ENCODE results near the gene VEZF1. TPM values are rescaled to one million over a fixed set of nuclear protein-coding genes. Genes with fewer than 3 reads are reported as not detected.
A peak's percentile ranks its signal among the peaks of the same experiment; 100 is the strongest.

The VEZF1 gene
- total and polyA plus RNA-seq, 5 donors from 2014 or later: 44.6 to 51.3 (median 48.2) TPM

DNA sequence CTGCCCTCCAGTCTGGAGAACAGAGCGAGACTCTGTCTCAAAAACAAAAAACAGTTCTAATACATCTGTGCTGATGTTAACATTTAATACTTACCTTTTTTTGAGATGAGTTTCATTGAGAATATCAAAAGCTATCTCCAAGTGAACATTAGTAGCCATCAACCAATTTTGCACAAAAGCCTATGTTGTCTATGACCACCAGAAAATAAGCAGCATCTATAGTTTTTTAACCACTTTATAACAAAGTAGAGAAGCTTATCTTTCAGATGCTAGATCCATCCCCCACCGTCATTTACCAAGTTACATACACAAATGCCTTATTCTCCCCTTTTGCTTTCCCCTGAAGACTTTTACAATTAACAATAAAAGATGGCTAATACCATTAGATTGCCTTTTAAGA lies 14.9 kb upstream of the VEZF1 start:
- H3K9me3 ChIP-seq (ENCODE audit: control insufficient read depth in 2 of 2, low read length in 2 of 2): no peaks in the 10 kb centered on the region
- DNase-seq: no peak
- Mint-ChIP-seq H3K9me3 (no peaks in the 10 kb centered on the region), H3K4me3 (peak overlapping the region in 3 of 4 donors; percentile 54 to 99 (median 78)), H3K36me3 (peaks cover 37% of the 10 kb centered on the region), H3K27ac (peak overlapping the region in 1 of 3 donors; percentile 8), H3K27me3 (peaks cover 7% of the 10 kb centered on the region), H3K4me1 (peaks cover 29 to 78% (median 53%) of the 10 kb centered on the region in 4 donors)
- peaks cover 44% of the 10 kb centered on the region for H3K4me1 ChIP-seq (ENCODE audit: control insufficient read depth, insufficient read depth, low read length, poor library complexity, severe bottlenecking)
- H3K27me3 ChIP-seq (ENCODE audit: control insufficient read depth, insufficient read depth, low read length): no peaks in the 10 kb centered on the region
- no peak for ATAC-seq (ENCODE audit: low read depth in 2 of 2)
- H3K36me3 ChIP-seq (ENCODE audit: control insufficient read depth, insufficient read depth, low read length): peaks cover 47% of the 10 kb centered on the region
- no peak overlapping the region for H3K27ac ChIP-seq (ENCODE audit: insufficient read depth, low read length, poor library complexity, severe bottlenecking)
- peak overlapping the region; percentile 28 for H3K4me3 ChIP-seq (ENCODE audit: low read depth, low read length)

DNA sequence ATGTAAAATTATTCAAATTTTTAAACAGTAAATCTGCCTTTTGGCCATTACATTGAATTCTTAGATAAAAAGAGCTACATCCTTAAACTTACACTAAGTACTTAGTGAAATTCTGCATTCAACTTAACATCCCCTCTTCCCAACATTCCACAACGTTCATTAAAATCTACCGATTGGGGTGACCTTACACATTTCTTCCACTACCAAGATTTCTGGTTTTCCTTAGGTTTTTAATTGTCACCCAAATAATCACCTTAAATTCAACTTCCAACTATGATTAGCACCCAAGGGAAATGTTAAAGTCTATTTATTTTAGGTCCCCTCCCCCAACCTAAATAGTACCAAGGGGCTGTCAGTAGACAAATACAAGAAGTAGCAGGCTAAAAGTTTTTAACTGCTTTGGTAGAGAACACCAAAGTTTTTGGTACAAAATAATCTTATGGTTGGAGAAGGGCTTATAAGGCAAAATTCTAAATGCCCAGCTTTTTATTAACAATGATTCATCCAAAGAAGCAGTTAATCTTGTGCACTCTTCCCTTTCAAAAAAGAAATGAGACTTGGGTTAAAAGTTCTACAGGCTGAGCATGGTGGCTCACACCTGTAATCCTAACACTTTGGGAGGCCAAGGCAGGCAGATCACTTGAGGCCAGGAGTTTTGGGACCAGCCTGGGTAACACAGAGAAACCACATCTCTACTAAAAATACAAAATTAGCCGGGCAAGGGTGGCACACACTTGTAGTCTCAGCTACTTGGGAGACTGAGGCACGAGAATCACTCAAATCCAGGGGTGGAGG lies 14.3 kb upstream of the VEZF1 start:
- peaks cover 40% of the 10 kb centered on the region for H3K4me1 ChIP-seq (ENCODE audit: control insufficient read depth, insufficient read depth, low read length, poor library complexity, severe bottlenecking)
- H3K9me3 ChIP-seq (ENCODE audit: control insufficient read depth in 2 of 2, low read length in 2 of 2): no peaks in the 10 kb centered on the region
- Mint-ChIP-seq H3K27me3 (peaks cover 2% of the 10 kb centered on the region), H3K36me3 (peaks cover 37% of the 10 kb centered on the region), H3K4me1 (peaks cover 24 to 77% (median 49%) of the 10 kb centered on the region in 4 donors), H3K27ac (peak overlapping the region in 2 of 3 donors; percentile 8 to 42), H3K9me3 (no peaks in the 10 kb centered on the region), H3K4me3 (peak overlapping the region in 2 of 4 donors; percentile 13 to 54)
- peaks cover 47% of the 10 kb centered on the region for H3K36me3 ChIP-seq (ENCODE audit: control insufficient read depth, insufficient read depth, low read length)
- H3K4me3 ChIP-seq (ENCODE audit: low read depth, low read length): no peak overlapping the region
- H3K27me3 ChIP-seq (ENCODE audit: control insufficient read depth, insufficient read depth, low read length): no peaks in the 10 kb centered on the region
- H3K27ac ChIP-seq (ENCODE audit: insufficient read depth, low read length, poor library complexity, severe bottlenecking): no peak overlapping the region
- DNase-seq (no peak), ATAC-seq (ENCODE audit: low read depth in 2 of 2) (no peak)

DNA sequence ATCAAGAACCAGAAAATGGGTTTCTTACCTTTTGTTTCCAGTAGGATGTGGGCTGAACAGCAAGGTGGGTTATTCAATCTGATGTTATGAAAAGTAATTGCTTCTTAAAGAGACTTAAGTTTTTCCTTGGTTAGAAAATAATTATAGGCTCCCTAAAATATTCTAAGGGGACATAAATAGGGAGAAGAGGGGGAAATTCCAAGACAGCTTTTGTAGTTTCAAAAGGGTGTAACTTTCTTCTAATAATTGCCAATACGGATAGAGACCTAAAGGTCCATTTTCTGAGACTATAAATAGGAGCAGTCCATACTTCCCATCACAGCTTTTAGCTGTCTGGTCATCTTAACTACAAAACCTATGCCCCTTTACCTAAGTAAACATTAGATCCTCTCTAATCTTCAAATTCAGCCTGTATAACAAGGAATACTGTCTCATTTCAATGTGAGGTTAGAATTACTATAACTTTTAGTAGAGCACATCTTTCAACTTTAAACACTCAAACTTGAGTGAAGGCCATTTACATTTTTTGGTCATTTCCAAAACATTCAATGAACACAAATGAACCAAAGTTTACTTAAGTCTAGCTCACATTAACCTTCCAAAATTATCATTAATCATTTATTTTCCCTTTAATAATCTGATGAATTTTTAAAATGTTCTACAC lies 13.5 kb upstream of the VEZF1 start:
- Histone ChIP-seq H3K27me3 (ENCODE audit: control insufficient read depth, insufficient read depth, low read length) (no peaks in the 10 kb centered on the region), H3K4me3 (ENCODE audit: low read depth, low read length) (no peak overlapping the region), H3K4me1 (ENCODE audit: control insufficient read depth, insufficient read depth, low read length, poor library complexity, severe bottlenecking) (peaks cover 40% of the 10 kb centered on the region), H3K36me3 (ENCODE audit: control insufficient read depth, insufficient read depth, low read length) (peaks cover 50% of the 10 kb centered on the region), H3K27ac (ENCODE audit: insufficient read depth, low read length, poor library complexity, severe bottlenecking) (peak overlapping the region; percentile 37), H3K9me3 (ENCODE audit: control insufficient read depth in 2 of 2, low read length in 2 of 2) (no peaks in the 10 kb centered on the region)
- H3K9me3 Mint-ChIP-seq: no peaks in the 10 kb centered on the region
- H3K27me3 Mint-ChIP-seq: no peaks in the 10 kb centered on the region
- ATAC-seq (ENCODE audit: low read depth in 2 of 2) (no peak), DNase-seq (no peak)
- peaks cover 32% of the 10 kb centered on the region for H3K36me3 Mint-ChIP-seq
- H3K4me1 Mint-ChIP-seq: peaks cover 22 to 71% (median 46%) of the 10 kb centered on the region in 4 donors
- no peak overlapping the region for H3K4me3 Mint-ChIP-seq
- H3K27ac Mint-ChIP-seq: peak overlapping the region in 2 of 3 donors; percentile 42 to 63

DNA sequence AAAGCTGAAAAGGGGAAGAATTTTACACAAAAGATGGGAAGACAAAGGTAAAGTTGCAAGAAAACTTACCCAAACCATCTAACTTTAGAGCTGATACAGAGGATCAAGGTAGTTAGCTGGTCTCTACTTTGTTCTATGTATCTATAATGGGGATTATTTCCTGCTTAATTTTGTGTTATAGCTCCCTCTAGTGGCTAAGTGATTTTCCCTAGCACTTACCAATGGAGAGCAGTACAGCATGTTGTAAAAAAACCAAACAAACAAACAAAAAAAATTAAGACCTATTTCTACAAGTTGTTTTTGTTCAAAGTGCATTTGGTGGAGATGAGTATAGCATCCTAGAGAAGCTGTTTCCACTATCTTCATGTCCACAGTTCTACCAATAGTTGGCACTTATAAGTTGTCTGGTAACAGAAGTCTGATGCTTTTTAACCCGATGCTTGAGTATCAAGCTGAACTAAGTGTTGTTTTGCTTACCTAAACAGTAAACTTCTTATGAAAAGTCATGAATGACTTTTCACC lies 11.5 kb upstream of the VEZF1 start:
- H3K36me3 ChIP-seq (ENCODE audit: control insufficient read depth, insufficient read depth, low read length): peaks cover 38% of the 10 kb centered on the region

DNA sequence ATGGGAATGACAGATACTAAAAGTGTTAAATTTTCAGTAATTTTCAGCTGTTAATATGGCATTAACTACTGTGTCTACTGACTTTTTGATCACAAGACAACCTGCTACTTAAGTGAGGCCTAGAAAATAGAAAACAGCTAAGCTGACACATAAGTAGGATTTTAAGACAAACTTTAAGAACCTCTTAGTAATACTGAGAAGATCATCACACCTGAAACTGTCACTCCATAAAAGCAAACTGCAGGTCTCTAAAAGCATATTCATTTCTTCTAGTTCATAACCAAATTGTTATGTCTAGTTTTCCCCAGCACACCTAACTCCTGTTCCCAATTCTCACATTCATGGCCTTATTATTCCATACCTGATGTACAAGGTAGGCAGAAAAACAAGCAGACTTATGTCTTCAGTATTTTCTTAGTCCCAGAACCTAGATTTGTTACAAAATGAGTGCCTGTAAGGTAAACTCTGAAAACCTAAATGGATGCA lies 11.0 kb upstream of the VEZF1 start:
- H3K27ac Mint-ChIP-seq: peak overlapping the region; percentile 1 to 50 (median 34)
- Histone ChIP-seq H3K36me3 (ENCODE audit: control insufficient read depth, insufficient read depth, low read length) (peaks cover 33% of the 10 kb centered on the region), H3K27me3 (ENCODE audit: control insufficient read depth, insufficient read depth, low read length) (no peaks in the 10 kb centered on the region), H3K27ac (ENCODE audit: insufficient read depth, low read length, poor library complexity, severe bottlenecking) (peak overlapping the region; percentile 61), H3K4me1 (ENCODE audit: control insufficient read depth, insufficient read depth, low read length, poor library complexity, severe bottlenecking) (peaks cover 30% of the 10 kb centered on the region), H3K9me3 (ENCODE audit: control insufficient read depth in 2 of 2, low read length in 2 of 2) (no peaks in the 10 kb centered on the region), H3K4me3 (ENCODE audit: low read depth, low read length) (no peak overlapping the region)
- no peaks in the 10 kb centered on the region for H3K9me3 Mint-ChIP-seq
- DNase-seq (no peak), ATAC-seq (ENCODE audit: low read depth in 2 of 2) (no peak)
- peaks cover 22 to 63% (median 40%) of the 10 kb centered on the region in 4 donors for H3K4me1 Mint-ChIP-seq
- H3K27me3 Mint-ChIP-seq: no peaks in the 10 kb centered on the region
- peaks cover 12% of the 10 kb centered on the region for H3K36me3 Mint-ChIP-seq
- H3K4me3 Mint-ChIP-seq: no peak overlapping the region

More for the DNA sequence above, 11.5 kb upstream of the VEZF1 start:
- H3K9me3 ChIP-seq (ENCODE audit: control insufficient read depth in 2 of 2, low read length in 2 of 2): no peaks in the 10 kb centered on the region
- H3K27ac Mint-ChIP-seq: peak overlapping the region; percentile 1 to 50 (median 34)
- peak overlapping the region; percentile 61 for H3K27ac ChIP-seq (ENCODE audit: insufficient read depth, low read length, poor library complexity, severe bottlenecking)
- H3K4me3 ChIP-seq (ENCODE audit: low read depth, low read length): no peak overlapping the region
- ATAC-seq (ENCODE audit: low read depth in 2 of 2) (peak; percentile 74 to 85), DNase-seq (peak in 2 of 3 donors; percentile 76 to 86)
- peaks cover 12% of the 10 kb centered on the region for H3K36me3 Mint-ChIP-seq
- no peaks in the 10 kb centered on the region for H3K27me3 ChIP-seq (ENCODE audit: control insufficient read depth, insufficient read depth, low read length)
- peaks cover 18 to 63% (median 39%) of the 10 kb centered on the region in 4 donors for H3K4me1 Mint-ChIP-seq
- no peaks in the 10 kb centered on the region for H3K9me3 Mint-ChIP-seq
- H3K4me3 Mint-ChIP-seq: peak overlapping the region in 2 of 4 donors; percentile 50 to 64
- H3K4me1 ChIP-seq (ENCODE audit: control insufficient read depth, insufficient read depth, low read length, poor library complexity, severe bottlenecking): peaks cover 35% of the 10 kb centered on the region
- H3K27me3 Mint-ChIP-seq: no peaks in the 10 kb centered on the region

DNA sequence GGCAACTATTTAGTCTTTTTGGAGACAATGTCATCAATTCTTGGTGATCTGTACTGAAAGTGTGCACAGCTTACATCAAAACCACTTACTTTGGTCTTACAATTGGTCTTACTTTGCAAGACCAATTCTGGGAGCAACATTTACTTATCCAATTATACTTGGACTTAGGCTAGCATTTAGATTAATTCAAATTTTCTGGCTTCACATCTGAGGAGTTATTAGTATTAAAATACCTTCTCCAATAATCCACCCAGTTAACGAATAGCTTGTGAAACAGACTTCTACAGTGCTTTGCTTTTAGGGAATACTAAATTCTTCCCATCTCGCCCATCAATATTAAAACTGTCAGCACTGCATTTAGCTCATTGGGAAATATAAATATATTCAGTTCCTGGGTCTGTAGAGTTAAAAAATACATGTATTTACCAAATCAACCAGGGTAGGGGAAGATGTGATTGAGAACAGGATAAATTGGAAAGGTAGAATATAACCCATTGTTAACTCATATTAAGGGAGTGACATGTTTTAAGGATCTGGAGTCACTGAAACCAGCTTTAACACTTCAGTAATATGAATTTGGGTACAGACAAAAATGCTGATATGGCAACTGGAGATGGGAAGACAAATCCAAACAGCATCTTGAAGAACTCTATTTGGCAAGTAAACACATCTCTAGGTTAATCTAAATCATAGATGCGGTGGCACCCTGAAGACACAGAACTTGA lies 9.2 kb upstream of the VEZF1 start:
- Histone ChIP-seq H3K4me1 (ENCODE audit: control insufficient read depth, insufficient read depth, low read length, poor library complexity, severe bottlenecking) (peaks cover 21% of the 10 kb centered on the region), H3K27me3 (ENCODE audit: control insufficient read depth, insufficient read depth, low read length) (no peaks in the 10 kb centered on the region), H3K4me3 (ENCODE audit: low read depth, low read length) (no peak overlapping the region), H3K27ac (ENCODE audit: insufficient read depth, low read length, poor library complexity, severe bottlenecking) (no peak overlapping the region), H3K9me3 (ENCODE audit: control insufficient read depth in 2 of 2, low read length in 2 of 2) (no peaks in the 10 kb centered on the region), H3K36me3 (ENCODE audit: control insufficient read depth, insufficient read depth, low read length) (peaks cover 15% of the 10 kb centered on the region)
- Mint-ChIP-seq H3K27me3 (no peaks in the 10 kb centered on the region), H3K27ac (peak overlapping the region in 1 of 3 donors; percentile 44), H3K36me3 (no peaks in the 10 kb centered on the region), H3K4me1 (peaks cover 21 to 59% (median 41%) of the 10 kb centered on the region in 4 donors), H3K4me3 (peak overlapping the region in 1 of 4 donors; percentile 2), H3K9me3 (no peaks in the 10 kb centered on the region)
- DNase-seq (no peak), ATAC-seq (ENCODE audit: low read depth in 2 of 2) (no peak)

Measured in CD4-positive, CD25-positive, alpha-beta regulatory T cell (primary cell).